HG03521 (cell line): Measurements from ENCODE around the gene SPART.

ENCODE experiments used
- ATAC-seq: cut with Tn5 transposase; IDR thresholded peaks from one replicate; pipeline ENCODE4 v1.9.1; 2021; ENCODE audit warnings: mild to moderate bottlenecking, moderate library complexity; ENCODE audit not compliant: unreplicated experiment

The SPART gene, protein sequence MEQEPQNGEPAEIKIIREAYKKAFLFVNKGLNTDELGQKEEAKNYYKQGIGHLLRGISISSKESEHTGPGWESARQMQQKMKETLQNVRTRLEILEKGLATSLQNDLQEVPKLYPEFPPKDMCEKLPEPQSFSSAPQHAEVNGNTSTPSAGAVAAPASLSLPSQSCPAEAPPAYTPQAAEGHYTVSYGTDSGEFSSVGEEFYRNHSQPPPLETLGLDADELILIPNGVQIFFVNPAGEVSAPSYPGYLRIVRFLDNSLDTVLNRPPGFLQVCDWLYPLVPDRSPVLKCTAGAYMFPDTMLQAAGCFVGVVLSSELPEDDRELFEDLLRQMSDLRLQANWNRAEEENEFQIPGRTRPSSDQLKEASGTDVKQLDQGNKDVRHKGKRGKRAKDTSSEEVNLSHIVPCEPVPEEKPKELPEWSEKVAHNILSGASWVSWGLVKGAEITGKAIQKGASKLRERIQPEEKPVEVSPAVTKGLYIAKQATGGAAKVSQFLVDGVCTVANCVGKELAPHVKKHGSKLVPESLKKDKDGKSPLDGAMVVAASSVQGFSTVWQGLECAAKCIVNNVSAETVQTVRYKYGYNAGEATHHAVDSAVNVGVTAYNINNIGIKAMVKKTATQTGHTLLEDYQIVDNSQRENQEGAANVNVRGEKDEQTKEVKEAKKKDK

DNA sequence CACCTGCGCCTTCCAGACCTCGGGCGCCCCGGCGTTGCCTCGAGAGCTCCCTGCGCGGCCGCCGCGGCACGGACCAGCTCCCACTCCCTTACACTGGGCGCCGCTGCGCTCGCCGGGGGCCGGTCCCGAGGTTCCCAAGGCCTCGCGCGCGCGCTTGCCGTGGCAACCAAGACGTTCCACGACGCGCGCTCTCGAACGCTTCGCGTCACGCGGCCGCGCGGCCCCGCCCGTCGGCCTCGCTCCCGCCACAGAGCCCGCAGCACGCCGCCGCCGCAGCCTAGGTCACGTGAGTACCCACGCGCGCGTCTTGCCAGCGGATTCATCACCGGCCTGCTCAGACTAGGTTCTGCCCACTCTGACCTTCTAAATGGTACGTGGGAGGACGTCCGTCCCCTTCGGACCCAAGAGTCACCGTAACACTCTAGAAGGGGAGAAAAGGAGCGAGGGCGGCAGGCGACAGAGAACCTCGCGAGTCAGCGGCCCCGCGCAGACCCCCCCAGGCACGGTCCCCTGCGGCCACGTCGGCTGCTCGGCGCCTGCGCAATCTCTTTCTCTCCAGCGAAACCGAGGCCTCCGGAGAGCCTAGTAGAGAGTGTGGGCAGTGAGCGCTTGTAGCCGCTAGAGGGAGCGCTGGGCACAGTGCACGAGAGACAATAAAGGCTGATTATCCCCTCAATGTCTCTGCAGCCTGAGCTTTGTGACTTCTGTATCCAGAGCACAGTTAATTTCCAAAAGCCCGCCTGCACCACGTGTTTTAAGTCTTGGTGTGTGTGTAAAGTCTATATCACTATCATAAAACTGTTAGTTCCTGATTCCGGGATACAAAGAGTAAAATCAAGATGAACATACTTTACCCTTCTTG is at the start of gene SPART:
Gene SPART (minus strand): TSS at position 173 of the 862 bp plus-strand sequence. CDS start 10,564 bp downstream, outside the sequence.
- peak; percentile 91 for ATAC-seq

DNA sequence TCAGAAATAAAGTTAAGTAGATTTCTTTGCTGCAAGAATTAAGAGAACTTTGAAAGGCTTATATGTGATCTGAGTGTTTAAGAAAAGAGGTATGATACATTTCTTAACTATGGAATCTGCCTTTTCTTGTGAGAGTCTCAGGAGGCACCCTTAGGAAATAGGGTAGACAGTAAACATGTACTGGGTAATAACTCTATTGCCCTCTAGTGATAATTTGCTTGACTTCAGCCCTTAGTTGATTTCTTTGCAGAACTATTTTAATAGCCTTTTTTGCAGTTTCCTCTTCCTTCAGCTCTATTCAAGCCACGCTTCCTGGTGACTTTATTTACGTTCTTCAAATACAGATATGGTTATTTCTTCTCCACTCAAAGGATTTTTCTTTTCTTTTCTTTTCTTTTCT is 49.1 kb upstream of the SPART start:
- no peak for ATAC-seq

DNA sequence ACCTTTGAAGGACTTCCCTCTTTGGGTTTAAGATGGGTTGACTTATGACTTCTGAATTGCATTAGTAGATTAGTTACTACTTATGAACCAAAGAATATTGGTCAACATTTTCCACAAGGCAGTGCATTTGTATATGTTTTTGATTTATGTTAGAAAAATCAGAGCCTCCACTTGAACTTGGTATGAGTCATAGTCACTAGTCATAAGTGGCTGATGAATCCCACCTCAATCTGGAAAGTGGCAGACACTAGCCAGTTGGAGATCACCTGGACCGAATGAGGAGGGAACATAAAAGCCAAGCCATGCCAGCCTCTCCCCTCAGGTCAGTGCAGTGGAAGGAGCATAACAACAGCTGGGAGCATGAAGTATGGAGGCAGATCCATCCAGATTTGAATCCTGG is 39.3 kb upstream of the SPART start:
- ATAC-seq, result no peak

DNA sequence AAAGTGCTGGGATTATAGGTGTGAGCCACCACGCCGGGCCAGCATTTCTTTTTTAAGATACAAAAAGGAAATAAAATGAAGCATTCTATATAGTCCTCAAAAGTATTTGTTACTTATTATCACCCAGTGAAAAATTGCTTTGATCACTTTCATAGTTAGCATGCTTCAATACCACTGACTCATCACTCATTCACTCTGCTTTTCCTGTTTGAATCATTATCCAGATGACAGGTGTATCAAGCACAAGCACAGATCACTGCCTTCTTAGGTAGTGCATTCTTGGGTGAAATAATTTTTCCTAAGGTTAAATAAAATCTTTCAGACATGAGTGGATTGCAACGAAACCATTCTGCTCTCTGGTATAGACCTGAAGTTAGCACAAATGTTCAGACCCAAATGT is 35.8 kb upstream of the SPART start:
- ATAC-seq, result no peak

DNA sequence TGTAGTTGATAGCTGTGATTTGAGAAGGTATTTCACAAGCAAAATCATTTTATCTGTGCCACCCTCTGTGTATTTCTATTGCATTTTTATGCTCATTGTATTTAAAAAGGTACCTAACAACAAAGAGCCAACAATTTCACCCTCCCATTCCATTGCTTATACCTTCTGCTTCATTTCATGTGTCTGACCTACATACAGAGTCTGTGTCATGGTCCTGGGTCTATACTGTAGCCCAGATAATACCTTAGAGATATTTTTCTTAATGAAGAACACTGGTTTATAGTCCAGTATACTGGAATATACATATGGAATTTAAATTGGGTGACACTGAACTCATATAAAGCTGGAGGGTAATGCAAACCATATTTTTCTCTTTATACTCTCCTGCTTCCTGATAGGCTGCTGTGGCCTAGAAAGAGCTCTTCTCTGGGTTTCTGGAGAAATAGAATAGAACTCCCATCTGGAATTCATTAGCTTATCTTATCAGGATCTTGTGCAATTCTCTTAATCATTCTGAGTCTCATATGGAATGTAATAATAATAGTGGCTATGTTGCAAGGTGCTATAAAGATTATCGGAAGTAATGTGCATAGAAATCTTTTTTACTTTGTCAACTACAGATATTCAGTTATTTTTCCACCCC is 31.8 kb upstream of the SPART start:
- ATAC-seq, result no peak

DNA sequence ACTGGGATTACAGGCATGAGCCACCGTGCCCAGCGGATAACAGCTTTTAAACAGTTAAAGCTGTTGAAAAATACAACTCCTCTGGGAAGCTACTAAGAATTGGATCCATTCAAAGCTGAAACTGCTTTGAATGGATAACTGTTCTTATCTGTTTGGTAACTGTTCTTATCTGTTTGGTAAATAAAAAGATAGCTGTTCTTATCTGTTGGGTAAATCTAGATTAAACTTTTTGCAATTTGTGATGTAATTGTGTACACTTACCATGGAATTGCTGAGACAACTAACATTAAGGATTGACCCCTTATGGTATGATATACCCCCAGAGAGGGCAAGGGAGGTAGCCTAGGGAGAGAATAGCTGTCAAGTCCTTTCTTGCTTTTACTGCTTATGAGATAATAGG is 27.9 kb upstream of the SPART start:
- ATAC-seq, result no peak

DNA sequence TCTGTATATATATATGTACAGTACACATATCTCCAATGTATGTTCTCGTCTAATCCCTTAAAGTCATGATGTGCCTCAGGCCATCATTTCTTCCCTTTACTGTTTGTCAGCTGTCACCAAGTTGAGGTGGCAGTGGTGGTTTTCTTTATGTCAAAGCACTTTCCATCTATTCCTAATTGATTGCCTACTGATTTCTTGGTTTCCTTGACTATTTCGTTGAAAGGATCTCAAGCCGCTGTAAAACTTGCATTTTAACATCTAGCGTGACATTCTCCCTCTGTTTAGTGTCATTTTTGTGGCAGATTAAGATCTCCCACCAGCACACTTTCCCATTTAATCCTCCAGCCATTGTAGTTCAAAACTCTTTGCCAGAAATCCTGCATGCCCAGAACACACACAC is 25.0 kb upstream of the SPART start:
- no peak for ATAC-seq

DNA sequence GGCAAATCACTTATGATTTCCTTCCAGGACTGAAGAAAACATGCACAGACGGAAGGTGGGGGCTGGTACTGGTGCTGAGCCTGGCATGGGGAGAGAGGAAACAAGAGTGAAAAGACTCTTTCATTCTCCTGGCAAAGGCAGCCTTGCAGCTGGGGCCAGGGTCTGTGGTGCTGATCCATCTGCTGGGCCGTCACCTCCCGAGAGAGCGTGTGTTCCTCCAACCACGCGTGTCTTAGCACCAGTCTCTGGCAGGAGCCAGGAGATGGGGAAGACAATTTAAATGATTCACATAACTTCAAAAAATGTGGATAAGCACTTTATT is 23.9 kb upstream of the SPART start:
- no peak for ATAC-seq

DNA sequence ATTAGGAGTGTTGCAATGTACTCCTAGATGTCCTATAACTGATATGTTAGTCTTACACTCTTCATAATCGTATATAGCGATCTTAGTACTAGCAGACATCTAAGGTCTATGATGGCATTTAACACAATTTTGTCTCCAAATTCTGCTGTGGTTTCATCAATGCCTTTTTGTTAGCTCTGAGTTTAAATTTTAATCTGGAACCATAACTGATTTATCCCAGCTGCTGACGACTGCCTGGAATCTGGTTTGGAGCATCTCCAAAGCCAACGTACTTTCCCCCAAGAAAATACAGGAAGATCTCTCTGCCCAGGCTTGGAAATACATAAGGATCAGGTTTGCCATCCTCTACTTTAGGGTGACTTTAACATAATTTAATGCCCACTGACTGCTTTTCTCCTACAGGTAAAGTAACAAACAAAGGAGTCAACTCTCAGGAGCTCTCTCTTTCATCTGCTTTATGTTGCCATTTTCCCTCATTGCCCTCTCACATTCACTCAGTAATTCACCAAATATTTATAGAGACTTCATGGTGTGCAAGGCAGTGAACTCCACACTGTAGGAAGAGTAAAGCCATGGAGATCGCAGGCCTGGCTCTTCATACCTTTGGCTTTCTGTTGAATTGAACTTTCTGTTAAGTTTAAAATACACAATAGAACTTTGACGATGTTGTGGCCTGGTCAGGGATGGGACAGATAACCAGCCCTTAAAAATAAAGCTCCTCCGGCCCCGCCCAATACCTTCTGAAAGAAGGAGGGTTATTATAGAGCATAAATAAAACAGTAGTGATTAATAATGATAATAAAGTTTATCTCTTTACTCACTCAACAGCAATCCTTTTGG is 23.3 kb upstream of the SPART start:
- ATAC-seq, result no peak

DNA sequence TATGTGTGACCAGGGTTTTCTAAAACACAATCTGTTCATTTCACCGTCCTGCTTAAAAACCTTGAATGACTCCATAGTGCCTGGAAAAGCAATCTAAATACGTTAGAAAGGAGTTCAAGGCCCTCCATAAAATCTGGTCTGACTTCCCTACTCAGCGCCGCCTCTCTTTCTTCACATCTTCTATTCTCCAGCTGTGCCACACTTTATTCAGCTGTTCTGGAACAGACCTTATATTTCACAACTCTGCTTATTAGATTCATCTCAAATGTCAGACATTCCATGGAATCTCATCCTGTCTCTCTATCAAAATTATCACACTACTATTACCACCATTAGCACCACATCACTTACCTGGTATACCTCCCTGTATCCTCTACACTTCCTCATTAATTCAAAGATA is 19.8 kb upstream of the SPART start:
- no peak for ATAC-seq

DNA sequence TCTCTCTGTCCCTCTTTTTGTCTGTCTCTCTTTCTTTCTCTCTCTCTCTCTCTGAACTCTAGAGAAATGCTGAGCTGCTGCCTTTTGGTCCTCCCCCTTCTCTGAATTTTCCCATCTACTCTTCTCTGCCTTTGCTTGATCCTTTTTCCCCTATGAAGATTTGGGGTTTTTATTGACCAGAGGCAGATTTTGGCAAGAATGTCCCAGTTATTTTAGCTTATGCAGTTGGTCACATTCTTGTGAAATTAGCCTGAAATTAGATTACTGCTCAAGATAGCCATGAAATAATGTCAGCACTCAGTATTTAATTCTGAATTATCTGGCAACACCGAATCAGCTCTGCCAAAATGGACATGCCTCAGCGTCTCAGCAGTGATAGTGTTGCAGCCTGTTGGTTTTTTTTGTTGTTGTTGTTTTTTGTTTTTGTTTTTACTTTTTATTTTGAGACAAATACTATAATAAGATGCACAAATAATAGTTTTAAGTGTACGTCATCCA is 17.2 kb upstream of the SPART start:
- no peak for ATAC-seq

DNA sequence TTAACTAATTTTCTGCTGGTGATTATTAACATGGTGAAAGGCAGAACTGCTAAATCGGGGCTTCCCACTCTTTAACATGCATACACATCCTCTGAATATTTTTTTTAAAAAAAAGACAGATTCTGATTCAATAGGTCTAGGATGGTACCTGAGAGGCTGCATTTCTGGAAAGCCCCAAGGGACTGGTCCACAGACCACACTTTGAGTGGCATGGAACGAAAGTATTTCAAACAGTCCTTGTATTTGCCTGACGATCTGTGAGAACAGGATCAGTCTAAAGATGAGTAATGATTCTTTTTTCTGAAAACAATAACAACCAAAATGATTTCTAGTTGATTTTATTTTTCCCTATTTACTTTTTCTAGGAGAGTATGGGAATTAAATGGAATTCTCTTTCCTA is 16.7 kb upstream of the SPART start:
- no peak for ATAC-seq

DNA sequence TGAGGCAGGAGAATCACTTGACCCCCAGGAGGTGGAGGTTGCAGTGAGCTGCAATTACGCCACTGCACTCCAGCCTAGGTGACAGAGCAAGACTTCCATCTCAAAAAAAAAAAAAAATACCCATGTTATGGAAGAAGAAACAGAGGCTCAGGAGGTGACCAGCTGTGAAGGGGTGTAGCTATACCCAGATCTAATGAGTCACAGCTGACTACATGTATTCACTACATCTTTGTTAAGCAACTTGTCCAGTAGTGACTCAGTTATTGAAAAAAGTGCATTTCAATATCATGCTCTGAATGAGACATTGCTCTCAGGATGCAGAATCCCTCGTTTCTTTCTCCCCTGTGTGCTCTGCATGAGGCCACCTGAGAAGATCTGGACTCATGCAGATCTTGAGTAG is 16.1 kb upstream of the SPART start:
- no peak for ATAC-seq

DNA sequence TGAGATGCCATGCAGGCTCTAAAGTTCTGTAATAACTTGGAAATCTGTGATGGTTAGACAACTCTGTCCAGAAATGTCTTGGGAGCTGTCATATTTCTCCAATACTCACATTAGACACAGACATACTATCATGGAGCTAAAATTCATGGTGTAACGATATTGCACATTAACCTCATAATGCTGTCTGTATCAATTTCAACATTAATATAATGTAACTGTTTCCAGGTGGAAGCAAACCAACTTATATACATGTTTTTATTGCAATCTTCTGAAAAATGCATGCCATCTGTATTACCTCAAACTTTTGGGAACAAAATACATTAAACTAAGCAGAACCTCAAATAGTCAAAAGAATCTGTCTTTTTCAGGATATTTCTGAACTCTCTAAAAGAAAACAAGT is 14.7 kb upstream of the SPART start:
- ATAC-seq, result no peak

DNA sequence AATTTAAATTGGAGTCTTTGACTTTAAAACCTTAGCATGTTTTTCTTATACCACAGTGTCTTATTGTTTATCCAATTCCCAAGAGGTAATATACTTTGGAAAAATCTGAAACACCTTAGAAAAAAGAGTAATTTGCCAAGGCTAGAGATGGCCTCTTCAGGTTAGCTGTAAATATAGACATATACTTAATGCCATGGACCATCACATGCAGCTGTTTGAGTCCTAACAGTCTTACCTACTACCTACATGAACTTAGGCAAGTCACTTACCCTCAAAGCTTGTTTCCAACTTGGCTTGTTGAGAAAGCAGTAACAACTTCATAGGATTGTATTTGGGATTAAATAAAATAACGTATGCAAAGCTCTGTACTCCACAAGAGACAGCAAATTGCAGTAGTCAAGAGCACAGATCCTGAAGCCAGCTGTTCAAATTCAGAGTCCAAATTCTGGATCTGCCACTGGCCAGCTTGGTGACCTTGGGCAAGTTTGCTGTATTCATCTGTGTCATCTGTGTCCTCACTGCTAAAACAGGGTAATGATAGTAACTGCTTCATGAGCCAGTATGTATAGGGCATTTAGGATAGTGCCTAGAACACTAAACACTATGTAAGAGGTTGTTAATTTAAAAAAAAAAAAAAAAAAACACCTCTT is 13.2 kb upstream of the SPART start:
- ATAC-seq, result no peak

DNA sequence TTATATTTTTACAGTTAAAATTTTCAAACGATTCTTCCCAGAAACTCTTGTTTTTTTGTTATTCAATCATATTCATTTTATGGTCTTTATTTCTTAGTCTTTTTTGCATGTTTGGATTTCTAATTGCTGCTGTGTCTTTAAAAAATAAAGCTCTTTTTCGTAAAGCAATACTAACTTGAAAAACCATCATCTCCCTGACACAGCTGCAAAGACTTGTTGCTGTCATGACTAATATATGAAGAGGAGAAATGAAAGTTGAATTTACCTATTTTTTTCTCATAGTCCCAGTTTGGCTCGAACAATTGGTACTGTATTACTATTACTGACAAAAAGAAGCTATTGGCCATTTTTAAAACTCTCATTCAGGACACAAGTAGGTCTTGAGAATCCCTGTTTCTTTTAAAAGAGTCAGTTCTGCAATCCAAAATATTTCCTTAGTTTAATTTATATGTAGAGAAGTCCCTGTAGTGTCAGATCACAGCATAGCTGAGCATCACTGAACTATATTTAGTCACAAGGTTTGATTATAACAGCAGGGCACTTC is 12.1 kb upstream of the SPART start:
- no peak for ATAC-seq

DNA sequence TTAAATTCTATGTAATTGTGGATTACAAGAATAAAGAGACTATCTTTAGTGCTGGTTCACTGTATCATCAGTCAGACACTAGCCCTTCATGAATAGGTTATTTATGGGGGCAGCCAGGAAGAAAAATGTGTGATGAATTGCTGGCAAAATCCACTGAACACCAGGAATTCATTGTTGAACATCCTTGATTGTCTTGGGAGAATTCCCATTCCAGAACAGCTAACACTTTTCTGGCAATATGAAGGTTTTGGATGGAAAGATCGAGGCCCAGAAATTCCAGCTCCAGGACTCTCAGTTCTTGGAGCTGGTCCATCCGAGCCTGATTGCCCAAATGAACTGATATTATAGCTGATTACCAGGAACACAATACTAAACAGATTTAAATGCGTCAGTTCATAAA is 11.5 kb upstream of the SPART start:
- ATAC-seq, result no peak

DNA sequence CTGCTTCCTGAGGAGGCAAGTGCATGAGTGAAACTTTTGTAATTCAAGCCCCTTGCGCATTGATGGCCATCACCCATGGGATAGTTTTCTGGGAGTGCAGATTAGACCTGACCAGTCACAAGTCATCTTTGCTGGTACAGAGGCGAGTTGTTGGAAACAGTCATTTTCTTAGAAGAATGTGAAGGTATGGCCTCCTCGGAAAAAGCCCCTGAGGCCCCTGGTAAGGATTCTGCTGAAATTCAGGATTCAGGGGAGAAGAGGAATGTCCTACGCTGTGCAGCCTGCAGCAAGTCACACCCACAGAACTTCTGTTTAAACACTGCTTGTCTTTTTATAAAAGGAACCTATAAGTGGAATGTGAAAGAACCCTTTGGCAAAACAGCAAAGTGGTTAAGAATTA is 11.0 kb upstream of the SPART start:
- ATAC-seq, result no peak

DNA sequence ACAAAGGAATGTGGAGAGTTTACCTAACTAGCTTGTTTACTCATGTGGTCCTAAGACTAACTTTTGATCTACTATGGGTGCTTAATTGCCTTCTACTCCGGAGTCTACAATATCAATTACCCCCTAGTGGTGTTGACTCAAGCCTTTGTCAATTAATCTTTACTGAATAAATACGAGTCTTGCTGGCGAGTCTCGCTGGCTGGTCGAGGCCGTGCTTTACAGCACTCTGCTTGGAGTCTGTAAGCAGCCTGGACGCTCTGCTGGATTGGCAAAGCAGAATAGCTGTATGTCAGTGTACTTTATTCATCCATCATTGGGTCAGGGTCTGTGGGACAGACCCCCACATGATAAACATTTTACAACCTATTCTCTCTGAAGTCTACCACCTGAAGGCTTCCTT is 9.9 kb upstream of the SPART start:
- ATAC-seq, result no peak
